Measurements from ENCODE around the gene HSPA9.

GRCh38 chr5:138504799-138505198 lies 70.4 kb downstream of the HSPA9 start:
- TF ChIP-seq, protein P1, sequence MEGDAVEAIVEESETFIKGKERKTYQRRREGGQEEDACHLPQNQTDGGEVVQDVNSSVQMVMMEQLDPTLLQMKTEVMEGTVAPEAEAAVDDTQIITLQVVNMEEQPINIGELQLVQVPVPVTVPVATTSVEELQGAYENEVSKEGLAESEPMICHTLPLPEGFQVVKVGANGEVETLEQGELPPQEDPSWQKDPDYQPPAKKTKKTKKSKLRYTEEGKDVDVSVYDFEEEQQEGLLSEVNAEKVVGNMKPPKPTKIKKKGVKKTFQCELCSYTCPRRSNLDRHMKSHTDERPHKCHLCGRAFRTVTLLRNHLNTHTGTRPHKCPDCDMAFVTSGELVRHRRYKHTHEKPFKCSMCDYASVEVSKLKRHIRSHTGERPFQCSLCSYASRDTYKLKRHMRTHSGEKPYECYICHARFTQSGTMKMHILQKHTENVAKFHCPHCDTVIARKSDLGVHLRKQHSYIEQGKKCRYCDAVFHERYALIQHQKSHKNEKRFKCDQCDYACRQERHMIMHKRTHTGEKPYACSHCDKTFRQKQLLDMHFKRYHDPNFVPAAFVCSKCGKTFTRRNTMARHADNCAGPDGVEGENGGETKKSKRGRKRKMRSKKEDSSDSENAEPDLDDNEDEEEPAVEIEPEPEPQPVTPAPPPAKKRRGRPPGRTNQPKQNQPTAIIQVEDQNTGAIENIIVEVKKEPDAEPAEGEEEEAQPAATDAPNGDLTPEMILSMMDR (IDR thresholded peaks at IDR 0.05; ENCODE audit: low read depth, low read length), result no peak
- TF ChIP-seq POLR2A (IDR thresholded peaks at IDR 0.05; ENCODE audit: extremely low read depth, insufficient read length), result no peak
